Skeletal muscle satellite cell (primary cell): ENCODE data around the gene PLCD3.

Source experiments
- H3K27me3 ChIP-seq: 2 replicates; pipeline ENCODE4 v1.7.0; 2013; ENCODE audit warnings: low read length; ENCODE audit not compliant: control insufficient read depth, insufficient read depth
- H3K36me3 ChIP-seq: 2 replicates; pipeline ENCODE4 v1.7.0; 2013; ENCODE audit warnings: mild to moderate bottlenecking, control low read depth, low read length; ENCODE audit not compliant: insufficient read depth
- H3K4me1 ChIP-seq: 2 replicates; pipeline ENCODE4 v1.7.0; 2013; ENCODE audit warnings: low read length; ENCODE audit not compliant: control insufficient read depth, insufficient read depth
- H3K4me2 ChIP-seq: 2 replicates; pipeline ENCODE4 v1.7.0; 2013; ENCODE audit warnings: mild to moderate bottlenecking, low read length
- H3K4me3 ChIP-seq: 2 replicates; pipeline ENCODE4 v1.7.0; 2013; ENCODE audit warnings: low read length
- H3K9ac ChIP-seq: 2 replicates; pipeline ENCODE4 v1.7.0; 2013; ENCODE audit warnings: mild to moderate bottlenecking, low read depth, low read length, moderate library complexity
- H3K9me3 ChIP-seq: replicated peaks from 2 replicates; pipeline ENCODE4 v1.7.0; 2013; ENCODE audit warnings: mild to moderate bottlenecking, control low read depth, low read length

PLCD3 gene

GRCh38 chr17:45120558-45120957 is 11.8 kb downstream of the PLCD3 start:
- Histone ChIP-seq H3K9ac (no peak overlapping the region), H3K4me3 (no peak overlapping the region), H3K4me1 (peaks cover 26% of the 10 kb centered on the region), H3K4me2 (no peak overlapping the region), H3K36me3 (peaks cover 16% of the 10 kb centered on the region), H3K27me3 (no peaks in the 10 kb centered on the region), H3K9me3 (no peaks in the 10 kb centered on the region)

- H3K9ac ChIP-seq, result no peak overlapping the region
- H3K4me3 ChIP-seq, result no peak overlapping the region
- H3K36me3 ChIP-seq, result peaks cover 16% of the 10 kb centered on the region
- no peaks in the 10 kb centered on the region for H3K27me3 ChIP-seq
- peaks cover 26% of the 10 kb centered on the region for H3K4me1 ChIP-seq
- no peak overlapping the region for H3K4me2 ChIP-seq
- no peaks in the 10 kb centered on the region for H3K9me3 ChIP-seq
Observed at GRCh38 chr17:45119964-45120363, 12.4 kb downstream of the PLCD3 start.

GRCh38 chr17:45118691-45119090 is 13.6 kb downstream of the PLCD3 start:
- Histone ChIP-seq H3K4me3 (no peak overlapping the region), H3K4me1 (peaks cover 14% of the 10 kb centered on the region), H3K27me3 (no peaks in the 10 kb centered on the region), H3K9ac (no peak overlapping the region), H3K4me2 (no peak overlapping the region), H3K9me3 (no peaks in the 10 kb centered on the region), H3K36me3 (peaks cover 17% of the 10 kb centered on the region)

DNA sequence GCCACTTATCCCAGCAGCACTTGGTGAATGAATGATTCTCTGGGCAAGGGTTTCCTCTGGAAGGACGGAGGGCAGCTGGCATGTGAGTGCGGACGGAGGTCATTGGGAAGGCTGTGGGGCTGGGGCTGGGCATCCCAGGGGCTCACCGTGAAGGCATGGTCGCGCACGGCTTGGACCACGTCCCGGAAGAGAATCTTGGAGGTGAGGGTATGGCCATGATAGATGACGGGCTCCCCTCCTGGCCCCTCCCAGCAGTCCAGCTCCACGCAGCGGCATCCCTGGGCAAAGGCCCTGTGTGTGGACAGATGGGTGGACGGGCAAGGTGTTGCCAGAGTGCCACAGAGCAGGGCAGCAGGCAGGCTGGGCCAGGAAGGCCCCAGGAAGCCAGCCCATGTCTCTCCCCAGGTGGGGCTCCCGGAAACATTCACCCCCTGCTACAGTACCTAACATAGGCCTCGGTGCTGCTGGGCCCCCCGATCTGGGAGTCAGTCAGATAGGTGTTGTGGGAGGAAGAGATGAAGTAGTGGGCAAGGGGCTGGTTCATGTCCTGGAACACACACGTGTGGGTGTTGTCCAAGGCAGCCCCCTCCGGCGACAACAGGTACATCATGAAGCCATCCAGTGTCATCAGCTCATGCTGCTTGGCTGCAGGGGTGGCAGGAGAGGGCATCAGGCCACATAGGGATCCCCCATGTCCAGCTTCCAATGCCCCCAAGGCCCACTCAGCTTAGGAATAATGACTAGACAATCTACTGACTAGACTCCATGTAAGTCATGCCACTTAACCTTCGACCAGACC is 14.3 kb downstream of the PLCD3 start:
- no peaks in the 10 kb centered on the region for H3K9me3 ChIP-seq
- H3K4me3 ChIP-seq, result no peak overlapping the region
- no peak overlapping the region for H3K9ac ChIP-seq
- H3K4me1 ChIP-seq, result peaks cover 8% of the 10 kb centered on the region
- H3K27me3 ChIP-seq, result no peaks in the 10 kb centered on the region
- peaks cover 23% of the 10 kb centered on the region for H3K36me3 ChIP-seq
- H3K4me2 ChIP-seq, result no peak overlapping the region

- Histone ChIP-seq H3K36me3 (peaks cover 29% of the 10 kb centered on the region), H3K4me2 (no peak overlapping the region), H3K9ac (no peak overlapping the region), H3K4me1 (peaks cover under 1% of the 10 kb centered on the region), H3K4me3 (no peak overlapping the region), H3K9me3 (no peaks in the 10 kb centered on the region), H3K27me3 (no peaks in the 10 kb centered on the region)
Observed at GRCh38 chr17:45117334-45117733, 15.0 kb downstream of the PLCD3 start.

DNA sequence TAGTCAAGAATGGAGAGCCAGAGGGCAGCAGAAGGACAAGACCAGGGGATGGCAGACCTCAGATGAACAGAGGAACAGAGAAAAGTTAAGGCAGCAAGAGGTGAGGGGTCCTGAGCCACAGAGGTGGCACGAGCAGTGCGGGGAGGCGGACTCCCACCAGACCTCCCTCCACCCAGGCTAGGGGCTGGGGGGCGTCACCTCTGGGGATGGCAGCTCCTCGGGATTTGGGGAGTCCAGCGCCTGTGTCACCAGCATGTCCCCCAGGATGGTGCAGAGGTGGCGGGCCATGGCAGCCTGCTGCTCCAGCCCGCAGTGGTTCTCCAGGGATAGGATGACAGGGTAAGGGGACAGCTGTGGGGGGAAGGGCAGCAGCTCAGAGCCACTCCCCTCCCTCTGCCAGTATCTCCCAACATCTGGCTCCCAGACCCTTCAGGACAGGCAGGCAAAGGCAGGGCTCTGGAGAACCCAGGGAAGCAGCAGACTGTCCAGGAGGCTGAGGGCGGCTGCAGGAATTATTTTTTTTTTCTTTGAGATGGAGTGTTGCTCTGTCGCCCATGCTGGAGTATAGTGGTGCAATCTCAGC is 15.8 kb downstream of the PLCD3 start:
- Histone ChIP-seq H3K4me2 (no peak overlapping the region), H3K4me3 (no peak overlapping the region), H3K9me3 (no peaks in the 10 kb centered on the region), H3K4me1 (peaks cover under 1% of the 10 kb centered on the region), H3K27me3 (no peaks in the 10 kb centered on the region), H3K36me3 (peaks cover 33% of the 10 kb centered on the region), H3K9ac (no peak overlapping the region)

- Histone ChIP-seq H3K4me3 (no peak overlapping the region), H3K27me3 (no peaks in the 10 kb centered on the region), H3K36me3 (peaks cover 33% of the 10 kb centered on the region), H3K4me2 (no peak overlapping the region), H3K9ac (no peak overlapping the region), H3K9me3 (no peaks in the 10 kb centered on the region), H3K4me1 (peaks cover 6% of the 10 kb centered on the region)
Observed at GRCh38 chr17:45115871-45116270, 16.4 kb downstream of the PLCD3 start.

- Histone ChIP-seq H3K27me3 (no peaks in the 10 kb centered on the region), H3K4me1 (peaks cover 6% of the 10 kb centered on the region), H3K4me2 (no peak overlapping the region), H3K9me3 (no peaks in the 10 kb centered on the region), H3K4me3 (no peak overlapping the region), H3K9ac (no peak overlapping the region), H3K36me3 (peaks cover 32% of the 10 kb centered on the region)
Observed at GRCh38 chr17:45115015-45115625, 17.2 kb downstream of the PLCD3 start.

- Histone ChIP-seq H3K4me2 (no peak overlapping the region), H3K9ac (no peak overlapping the region), H3K36me3 (peaks cover 28% of the 10 kb centered on the region), H3K9me3 (no peaks in the 10 kb centered on the region), H3K27me3 (no peaks in the 10 kb centered on the region), H3K4me1 (peaks cover 6% of the 10 kb centered on the region), H3K4me3 (no peak overlapping the region)
Observed at GRCh38 chr17:45114117-45114932, 18.0 kb downstream of the PLCD3 start.

DNA sequence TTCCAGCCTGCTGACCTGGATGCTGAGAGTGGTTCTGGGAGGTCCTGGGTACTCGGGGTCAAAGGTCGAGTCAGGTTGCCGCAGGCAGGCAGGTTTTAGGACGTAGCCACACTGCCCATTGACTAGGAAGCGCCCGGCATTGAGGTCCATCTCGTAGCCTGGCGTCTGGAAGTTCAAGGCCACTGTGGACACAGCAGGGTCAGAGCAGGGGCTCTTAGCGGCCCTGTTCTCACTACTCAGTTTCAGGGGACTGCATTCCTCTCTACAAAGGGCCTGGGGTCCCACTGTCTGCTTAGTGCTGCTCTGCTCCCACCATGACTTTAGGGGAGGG is 18.9 kb downstream of the PLCD3 start:
- H3K4me1 ChIP-seq, result peaks cover 6% of the 10 kb centered on the region
- H3K9me3 ChIP-seq, result no peaks in the 10 kb centered on the region
- no peak overlapping the region for H3K4me3 ChIP-seq
- H3K27me3 ChIP-seq, result no peaks in the 10 kb centered on the region
- no peak overlapping the region for H3K4me2 ChIP-seq
- no peak overlapping the region for H3K9ac ChIP-seq
- H3K36me3 ChIP-seq, result peaks cover 35% of the 10 kb centered on the region
